GM23338 (cell line): ENCODE data around the gene DDX31. TPM values are rescaled to one million over a fixed set of nuclear protein-coding genes. Genes with fewer than 3 reads are reported as not detected.
A peak's percentile ranks its signal among the peaks of the same experiment; 100 is the strongest.

Source experiments
- ATAC-seq: fragments of 200-7000 bp; cut with Tn5 transposase; 3 replicates; pipeline ENCODE4 v1.9.1; 2020
- DNase-seq: peaks from one replicate; pipeline ENCODE4 v3.0.0-alpha.2; 2015; ENCODE audit warnings: low spot score
- H2AFZ ChIP-seq: fragments of 200-600 bp; sonication (generic); 2 replicates; pipeline ENCODE4 v1.8.0; 2016; ENCODE audit warnings: antibody characterized with exemption, mild to moderate bottlenecking, moderate library complexity
- H3F3A ChIP-seq: fragments of 200-600 bp; sonication (generic); replicated peaks from 2 replicates; pipeline ENCODE4 v1.8.0; 2017; ENCODE audit warnings: antibody characterized with exemption, mixed run types, low read depth
- H3K27ac ChIP-seq: fragments of 200-600 bp; sonication (generic); 2 replicates; pipeline ENCODE4 v1.6.1; 2016; ENCODE audit warnings: low read depth
- H3K27me3 ChIP-seq: fragments of 200-600 bp; sonication (generic); 2 replicates; pipeline ENCODE4 v1.8.0; 2016; ENCODE audit warnings: mild to moderate bottlenecking, mixed run types, moderate library complexity; ENCODE audit not compliant: insufficient read depth
- H3K36me3 ChIP-seq: fragments of 200-600 bp; sonication (generic); 2 replicates; pipeline ENCODE4 v1.8.0; 2016; ENCODE audit warnings: mild to moderate bottlenecking; ENCODE audit not compliant: insufficient read depth
- H3K4me1 ChIP-seq: fragments of 200-600 bp; sonication (generic); 2 replicates; pipeline ENCODE4 v1.8.0; 2016; ENCODE audit warnings: mild to moderate bottlenecking, moderate library complexity; ENCODE audit not compliant: insufficient read depth
- H3K4me2 ChIP-seq: fragments of 200-600 bp; sonication (generic); 2 replicates; pipeline ENCODE4 v1.7.1; 2017; ENCODE audit warnings: mixed run types
- H3K4me3 ChIP-seq: fragments of 200-600 bp; sonication (generic); 2 replicates; pipeline ENCODE4 v1.6.1; 2016; ENCODE audit warnings: mixed run types
- H3K79me2 ChIP-seq: fragments of 200-600 bp; sonication (generic); replicated peaks from 2 replicates; pipeline ENCODE4 v1.8.0; 2017; ENCODE audit warnings: mild to moderate bottlenecking; ENCODE audit not compliant: insufficient read depth
- H3K9me2 ChIP-seq: fragments of 200-600 bp; sonication (generic); 2 replicates; pipeline ENCODE4 v1.8.0; 2017; ENCODE audit not compliant: insufficient read depth
- H4K20me1 ChIP-seq: fragments of 200-600 bp; sonication (generic); replicated peaks from 2 replicates; pipeline ENCODE4 v1.8.0; 2017; ENCODE audit warnings: mild to moderate bottlenecking; ENCODE audit not compliant: insufficient read depth
- H3K27ac Mint-ChIP-seq: 2 replicates; pipeline ENCODE4 v1.8.0; 2020; ENCODE audit warnings: inconsistent platforms, mild to moderate bottlenecking, moderate library complexity, mixed read lengths
- H3K27me3 Mint-ChIP-seq: 3 replicates; pipeline ENCODE4 v1.8.0; 2022; ENCODE audit warnings: low read depth, mild to moderate bottlenecking, moderate library complexity, mixed read lengths, inconsistent platforms; ENCODE audit not compliant: insufficient read depth, poor library complexity
- H3K36me3 Mint-ChIP-seq: 3 replicates; pipeline ENCODE4 v1.8.0; 2021; ENCODE audit warnings: low read depth, mild to moderate bottlenecking, inconsistent platforms, moderate library complexity, mixed read lengths
- H3K4me1 Mint-ChIP-seq: 3 replicates; pipeline ENCODE4 v1.8.0; 2020; ENCODE audit warnings: mild to moderate bottlenecking, inconsistent platforms, mixed read lengths
- H3K4me3 Mint-ChIP-seq: 3 replicates; pipeline ENCODE4 v1.8.0; 2021; ENCODE audit warnings: moderate library complexity, mild to moderate bottlenecking, inconsistent platforms, mixed read lengths
- H3K9me3 Mint-ChIP-seq: 3 replicates; pipeline ENCODE4 v1.8.0; 2020; ENCODE audit warnings: moderate library complexity, mild to moderate bottlenecking, inconsistent platforms, mixed read lengths
- CREB1 ChIP-seq: fragments of 250-450 bp; sonication (Bioruptor Pico); IDR thresholded peaks from 2 replicates; pipeline ENCODE4 v1.5.0; 2020; ENCODE audit warnings: low read depth, mild to moderate bottlenecking, moderate library complexity
- ETS1 ChIP-seq: IDR thresholded peaks from 2 replicates; pipeline ENCODE4 v1.6.1; 2016; ENCODE audit warnings: antibody characterized with exemption
- EZH2 ChIP-seq: fragments of 200-600 bp; sonication (generic); IDR thresholded peaks from one replicate; pipeline ENCODE4 v1.8.0; 2017; ENCODE audit warnings: antibody characterized with exemption, mild to moderate bottlenecking, low read depth; ENCODE audit not compliant: unreplicated experiment
- EZH2phosphoT487 ChIP-seq: fragments of 200-600 bp; sonication (generic); IDR thresholded peaks from one replicate; pipeline ENCODE4 v1.8.1; 2018; ENCODE audit warnings: antibody characterized with exemption; ENCODE audit not compliant: unreplicated experiment
- POLR2AphosphoS5 ChIP-seq: IDR thresholded peaks from 2 replicates; pipeline ENCODE4 v1.6.1; 2016; ENCODE audit warnings: antibody characterized with exemption, low read depth
- STAT1 ChIP-seq: IDR thresholded peaks from one replicate; pipeline ENCODE4 v1.6.1; 2016; ENCODE audit warnings: antibody characterized with exemption; ENCODE audit not compliant: unreplicated experiment
- ZNF114 ChIP-seq: fragments of 250-450 bp; sonication (Bioruptor Pico); IDR thresholded peaks from 2 replicates; pipeline ENCODE4 v1.5.0; 2020; ENCODE audit warnings: mild to moderate bottlenecking, moderate library complexity
- ZNF331 ChIP-seq: fragments of 250-450 bp; sonication (Bioruptor Pico); IDR thresholded peaks from 2 replicates; pipeline ENCODE4 v1.5.0; 2020; ENCODE audit warnings: low read depth, mild to moderate bottlenecking, moderate library complexity
- ZNF462 ChIP-seq: fragments of 250-450 bp; sonication (Bioruptor Pico); IDR thresholded peaks from 2 replicates; pipeline ENCODE4 v1.5.0; 2020; ENCODE audit warnings: mild to moderate bottlenecking, moderate library complexity
- polyA plus RNA-seq: library from polyadenylated mRNA; unstranded; fragments of >200 nt; fragmentation: Nextera tagmentation; extraction: Ambion mirVana; gene quantifications from 2 replicates; pipeline ENCODE4 v1.2.1, GENCODE V29; 2016
- total RNA-seq: library from RNA; depleted of rRNA; stranded (reverse); fragments of >200 nt; shearing (Covaris generic); gene quantifications from 2 replicates; pipeline ENCODE4 v1.2.3, GENCODE V29; 2014
- TF ChIP-seq, protein P1 (sequence below): IDR thresholded peaks from one replicate; pipeline ENCODE4 v1.6.1; 2018; ENCODE audit warnings: antibody characterized with exemption; ENCODE audit not compliant: unreplicated experiment

The DDX31 gene
- total and polyA plus RNA-seq, 2 experiments from 2014 or later = 14.8 to 23.5 TPM

- TF ChIP-seq ETS1 = no peak
- no peak for TF ChIP-seq POLR2AphosphoS5
- TF ChIP-seq CREB1 = no peak
- TF ChIP-seq, protein P1, sequence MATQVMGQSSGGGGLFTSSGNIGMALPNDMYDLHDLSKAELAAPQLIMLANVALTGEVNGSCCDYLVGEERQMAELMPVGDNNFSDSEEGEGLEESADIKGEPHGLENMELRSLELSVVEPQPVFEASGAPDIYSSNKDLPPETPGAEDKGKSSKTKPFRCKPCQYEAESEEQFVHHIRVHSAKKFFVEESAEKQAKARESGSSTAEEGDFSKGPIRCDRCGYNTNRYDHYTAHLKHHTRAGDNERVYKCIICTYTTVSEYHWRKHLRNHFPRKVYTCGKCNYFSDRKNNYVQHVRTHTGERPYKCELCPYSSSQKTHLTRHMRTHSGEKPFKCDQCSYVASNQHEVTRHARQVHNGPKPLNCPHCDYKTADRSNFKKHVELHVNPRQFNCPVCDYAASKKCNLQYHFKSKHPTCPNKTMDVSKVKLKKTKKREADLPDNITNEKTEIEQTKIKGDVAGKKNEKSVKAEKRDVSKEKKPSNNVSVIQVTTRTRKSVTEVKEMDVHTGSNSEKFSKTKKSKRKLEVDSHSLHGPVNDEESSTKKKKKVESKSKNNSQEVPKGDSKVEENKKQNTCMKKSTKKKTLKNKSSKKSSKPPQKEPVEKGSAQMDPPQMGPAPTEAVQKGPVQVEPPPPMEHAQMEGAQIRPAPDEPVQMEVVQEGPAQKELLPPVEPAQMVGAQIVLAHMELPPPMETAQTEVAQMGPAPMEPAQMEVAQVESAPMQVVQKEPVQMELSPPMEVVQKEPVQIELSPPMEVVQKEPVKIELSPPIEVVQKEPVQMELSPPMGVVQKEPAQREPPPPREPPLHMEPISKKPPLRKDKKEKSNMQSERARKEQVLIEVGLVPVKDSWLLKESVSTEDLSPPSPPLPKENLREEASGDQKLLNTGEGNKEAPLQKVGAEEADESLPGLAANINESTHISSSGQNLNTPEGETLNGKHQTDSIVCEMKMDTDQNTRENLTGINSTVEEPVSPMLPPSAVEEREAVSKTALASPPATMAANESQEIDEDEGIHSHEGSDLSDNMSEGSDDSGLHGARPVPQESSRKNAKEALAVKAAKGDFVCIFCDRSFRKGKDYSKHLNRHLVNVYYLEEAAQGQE = no peak
- no peak for TF ChIP-seq EZH2
- TF ChIP-seq ZNF114 (CRISPR knock-in tag) = no peak
- no peak for TF ChIP-seq EZH2phosphoT487
Measured at GRCh38 chr9:132669319-132669697, 475 bp downstream of the DDX31 start (continued).

DNA sequence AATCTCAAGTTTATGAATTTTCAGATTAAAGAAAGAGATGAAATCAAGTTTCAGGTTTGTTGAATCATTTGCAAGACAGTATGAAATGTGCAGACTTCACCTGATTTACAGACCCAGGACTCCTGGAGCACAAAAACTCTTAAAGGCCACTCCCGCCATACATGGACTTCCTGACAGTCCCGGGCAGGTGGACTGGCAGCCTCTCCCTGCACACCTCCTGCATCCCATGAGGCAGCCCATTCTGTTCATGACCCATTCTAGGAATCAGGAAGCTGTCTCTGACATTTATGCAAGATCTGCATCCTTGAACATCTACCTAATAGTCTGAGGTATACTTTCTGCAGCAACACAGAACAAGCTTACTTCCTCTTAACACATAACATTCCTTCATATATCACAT lies 5.9 kb downstream of the DDX31 start:
- no peak for DNase-seq
- no peak overlapping the region for H2AFZ ChIP-seq
- Mint-ChIP-seq H3K27ac (no peak overlapping the region), H3K27me3 (peaks cover 10% of the 10 kb centered on the region), H3K4me1 (peaks cover 22% of the 10 kb centered on the region), H3K9me3 (no peaks in the 10 kb centered on the region), H3K36me3 (peaks cover 40% of the 10 kb centered on the region), H3K4me3 (no peak overlapping the region)
- H3F3A ChIP-seq = peaks cover 8% of the 10 kb centered on the region
- H3K9me2 ChIP-seq = no peaks in the 10 kb centered on the region
- no peaks in the 10 kb centered on the region for H3K27me3 ChIP-seq
- peak overlapping the region; percentile 20; the same call in 1 of the 2 replicates for H3K4me3 ChIP-seq
- 0 out of 2 replicates have a peak, but pooled peaks cover 6% of the 10 kb centered on the region for H3K36me3 ChIP-seq
- ATAC-seq = no peak
- H3K79me2 ChIP-seq = peaks cover 82% of the 10 kb centered on the region
- peak overlapping the region; percentile 71 for H3K4me2 ChIP-seq
- H4K20me1 ChIP-seq = peaks cover 14% of the 10 kb centered on the region; the same call in 1 of the 2 replicates
- H3K4me1 ChIP-seq = peaks cover 59% of the 10 kb centered on the region
- peak overlapping the region; percentile 67 for H3K27ac ChIP-seq
- no peak for TF ChIP-seq STAT1
- no peak for TF ChIP-seq EZH2
- no peak for TF ChIP-seq ZNF462 (CRISPR knock-in tag)
- no peak for TF ChIP-seq ZNF331 (CRISPR knock-in tag)
- no peak for TF ChIP-seq ZNF114 (CRISPR knock-in tag)
- no peak for TF ChIP-seq ETS1
- TF ChIP-seq EZH2phosphoT487 = no peak
